Loucy (cell line): ENCODE data around the gene HOXC5.
A peak's percentile ranks its signal among the peaks of the same experiment; 100 is the strongest.

Experiments used
- H2AFZ ChIP-seq: fragments of 200-600 bp; sonication (generic); 2 replicates; pipeline ENCODE4 v1.6.0; 2016; ENCODE audit warnings: antibody characterized with exemption, mild to moderate bottlenecking, low read length, moderate library complexity
- H3F3A ChIP-seq: fragments of 200-600 bp; 2 replicates; pipeline ENCODE4 v1.6.0; 2016; ENCODE audit warnings: antibody characterized with exemption, low read depth, mild to moderate bottlenecking
- H3K27me3 ChIP-seq: fragments of 200-600 bp; sonication (generic); 2 replicates; pipeline ENCODE4 v1.6.1; 2014; ENCODE audit warnings: low read length, mild to moderate bottlenecking; ENCODE audit not compliant: insufficient read depth, poor library complexity, severe bottlenecking
- H3K36me3 ChIP-seq: fragments of 200-600 bp; sonication (generic); 2 replicates; pipeline ENCODE4 v1.6.1; 2016; ENCODE audit warnings: low read length; ENCODE audit not compliant: insufficient read depth
- H3K4me1 ChIP-seq: fragments of 200-600 bp; sonication (generic); 2 replicates; pipeline ENCODE4 v1.5.1; 2014; ENCODE audit warnings: low read length, mild to moderate bottlenecking; ENCODE audit not compliant: insufficient read depth, poor library complexity, severe bottlenecking
- H3K4me2 ChIP-seq: fragments of 200-600 bp; sonication (generic); 2 replicates; pipeline ENCODE4 v1.6.0; 2014; ENCODE audit warnings: antibody characterized with exemption, low read length, low read depth, mild to moderate bottlenecking; ENCODE audit not compliant: poor library complexity, severe bottlenecking
- H3K4me3 ChIP-seq: fragments of 200-600 bp; sonication (generic); 2 replicates; pipeline ENCODE4 v1.5.1; 2014; ENCODE audit warnings: low read length, mild to moderate bottlenecking, mixed read lengths; ENCODE audit not compliant: poor library complexity, severe bottlenecking
- H3K79me2 ChIP-seq: fragments of 200-600 bp; sonication (generic); 2 replicates; pipeline ENCODE4 v1.6.1; 2014; ENCODE audit warnings: low read length; ENCODE audit not compliant: insufficient read depth
- H3K9ac ChIP-seq: fragments of 200-600 bp; sonication (generic); 2 replicates; pipeline ENCODE4 v1.6.0; 2014; ENCODE audit warnings: mild to moderate bottlenecking, low read depth, low read length, moderate library complexity; ENCODE audit not compliant: poor library complexity, severe bottlenecking
- H3K9me2 ChIP-seq: fragments of 200-600 bp; sonication (generic); replicated peaks from 2 replicates; pipeline ENCODE4 v1.6.1; 2016; ENCODE audit warnings: low read depth, low read length, mixed read lengths
- H3K9me3 ChIP-seq: fragments of 200-600 bp; sonication (generic); 2 replicates; pipeline ENCODE4 v1.6.1; 2014; ENCODE audit warnings: mild to moderate bottlenecking, antibody characterized with exemption, low read length, low read depth; ENCODE audit not compliant: insufficient read depth
- H4K20me1 ChIP-seq: fragments of 200-600 bp; sonication (generic); 2 replicates; pipeline ENCODE4 v1.6.0; 2014; ENCODE audit warnings: antibody characterized with exemption, low read length, mild to moderate bottlenecking; ENCODE audit not compliant: insufficient read depth, poor library complexity, severe bottlenecking
- CTCF ChIP-seq: fragments of 200-600 bp; sonication (generic); conservative IDR thresholded peaks from 2 replicates; pipeline ENCODE4 v1.5.1; 2014; ENCODE audit warnings: mild to moderate bottlenecking, antibody characterized with exemption, low read length
- EZH2phosphoT487 ChIP-seq: fragments of 200-600 bp; IDR thresholded peaks from 2 replicates; pipeline ENCODE4 v1.6.1; 2018; ENCODE audit warnings: antibody characterized with exemption, mild to moderate bottlenecking, moderate library complexity, borderline replicate concordance

HOXC5 gene

GRCh38 chr12:54003625-54004024, 29.2 kb upstream of the HOXC5 start:
- H3K9me2 ChIP-seq = no peaks in the 10 kb centered on the region
- H2AFZ ChIP-seq = no peak overlapping the region
- H3K9me3 ChIP-seq = no peaks in the 10 kb centered on the region
- peaks cover 1% of the 10 kb centered on the region; the same call in 1 of the 2 replicates for H3K79me2 ChIP-seq
- H3K9ac ChIP-seq = no peak overlapping the region
- peaks cover 8% of the 10 kb centered on the region for H3K4me1 ChIP-seq
- no peak overlapping the region for H3K4me3 ChIP-seq
- no peaks in the 10 kb centered on the region for H3K27me3 ChIP-seq
- H3K36me3 ChIP-seq = no peaks in the 10 kb centered on the region
- H4K20me1 ChIP-seq = no peaks in the 10 kb centered on the region
- no peak overlapping the region for H3K4me2 ChIP-seq
- no peaks in the 10 kb centered on the region for H3F3A ChIP-seq
- no peak for TF ChIP-seq CTCF
- no peak for TF ChIP-seq EZH2phosphoT487

- H3K9ac ChIP-seq = no peak overlapping the region
- H3K9me2 ChIP-seq = no peaks in the 10 kb centered on the region
- H3K36me3 ChIP-seq = no peaks in the 10 kb centered on the region
- H3F3A ChIP-seq = no peaks in the 10 kb centered on the region
- no peaks in the 10 kb centered on the region for H3K79me2 ChIP-seq
- no peaks in the 10 kb centered on the region for H3K9me3 ChIP-seq
- H2AFZ ChIP-seq = no peak overlapping the region
- no peaks in the 10 kb centered on the region for H4K20me1 ChIP-seq
- no peaks in the 10 kb centered on the region for H3K27me3 ChIP-seq
- no peak for TF ChIP-seq EZH2phosphoT487
- TF ChIP-seq CTCF = peak; percentile 46
- no peak overlapping the region for H3K4me2 ChIP-seq
- H3K4me1 ChIP-seq = peaks cover 4% of the 10 kb centered on the region
- no peak overlapping the region for H3K4me3 ChIP-seq
Measured at GRCh38 chr12:54004063-54004840, 28.6 kb upstream of the HOXC5 start.

GRCh38 chr12:54004841-54005530, 27.9 kb upstream of the HOXC5 start:
- Histone ChIP-seq H3K4me2 (no peak overlapping the region), H3K27me3 (no peaks in the 10 kb centered on the region)

More at GRCh38 chr12:54004841-54005530, 27.9 kb upstream of the HOXC5 start:
- H3F3A ChIP-seq = no peaks in the 10 kb centered on the region
- no peaks in the 10 kb centered on the region for H4K20me1 ChIP-seq
- no peaks in the 10 kb centered on the region for H3K36me3 ChIP-seq
- no peak for TF ChIP-seq CTCF
- TF ChIP-seq EZH2phosphoT487 = no peak
- no peaks in the 10 kb centered on the region for H3K79me2 ChIP-seq
- H3K9me3 ChIP-seq = no peaks in the 10 kb centered on the region
- no peak overlapping the region for H2AFZ ChIP-seq
- H3K4me1 ChIP-seq = peaks cover 4% of the 10 kb centered on the region
- no peak overlapping the region for H3K9ac ChIP-seq
- H3K4me3 ChIP-seq = no peak overlapping the region
- H3K9me2 ChIP-seq = no peaks in the 10 kb centered on the region
